Stimulated activated CD4-positive, alpha-beta T cell treated with anti-CD3 and anti-CD28 coated beads, Interleukin-1b, Interleukin-23, amount 100 ng/mL, for 48 hours (primary cell): ENCODE data around the gene FASTKD3.
A peak's percentile ranks its signal among the peaks of the same experiment; 100 is the strongest.
"Not testable (repeated sequence)": the region's sequence is repeated elsewhere in the genome, so short reads cannot be mapped to it uniquely, and the experiment has no call there.

Source experiments
- DNase-seq: peaks from one replicate; pipeline ENCODE4 v3.0.0-alpha.2; 2020

The FASTKD3 gene

GRCh38 chr5:7868773-7869473 lies at the start of gene FASTKD3, which contains the start of gene MTRR:
Gene FASTKD3 (minus strand): TSS chr5:7869031. CDS start chr5:7868083, 948 bp downstream.
Gene MTRR (plus strand): TSS chr5:7869148. CDS start chr5:7870795, 1,647 bp downstream.
- peak; percentile 89 for DNase-seq

DNA sequence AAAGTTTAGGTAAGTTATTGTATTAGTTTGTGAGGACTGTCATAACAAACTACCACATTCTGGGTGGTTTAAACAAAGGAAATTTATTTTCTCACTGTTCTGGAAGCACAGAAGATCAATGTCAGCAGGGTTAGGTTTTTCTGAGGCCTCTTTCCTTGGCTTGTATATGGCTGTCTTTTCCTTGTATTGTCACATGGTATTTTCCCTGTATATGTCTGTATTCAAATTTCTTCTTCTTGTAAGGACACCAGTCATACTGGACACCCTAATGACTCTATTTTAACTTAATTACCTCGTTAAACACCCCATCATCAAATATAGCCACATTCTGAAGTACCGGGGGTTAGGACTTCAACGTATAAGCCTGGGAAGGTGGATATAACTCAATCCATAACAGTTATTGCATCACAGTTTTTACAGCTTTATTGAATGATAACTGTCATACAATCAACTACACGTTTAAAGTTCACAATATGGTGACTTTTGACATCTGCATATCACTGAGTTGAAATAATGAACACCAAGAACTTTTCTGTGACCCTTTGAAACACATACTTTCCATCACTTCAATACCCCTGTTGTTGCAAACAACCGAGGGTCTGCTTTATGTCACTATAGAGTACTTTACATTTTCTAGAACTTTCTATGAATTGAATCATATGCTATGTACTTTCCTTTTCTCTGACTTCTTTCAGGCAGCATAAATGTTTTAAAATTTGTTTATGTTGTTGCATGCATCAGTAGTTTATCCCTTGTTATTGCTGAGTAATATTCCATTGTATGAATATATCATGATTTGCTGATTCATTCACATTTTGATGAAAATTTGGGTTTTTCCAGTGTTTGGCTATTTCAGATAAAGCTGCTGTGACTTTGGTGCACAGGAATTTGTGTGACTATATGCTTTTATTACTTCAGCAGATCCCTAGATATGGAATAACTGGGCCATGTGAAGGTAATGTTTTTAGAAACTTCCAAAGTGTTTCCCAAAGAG lies 48.6 kb upstream of the FASTKD3 start:
- DNase-seq = no peak

GRCh38 chr5:7916171-7916804 lies 47.5 kb upstream of the FASTKD3 start:
- no peak for DNase-seq

GRCh38 chr5:7911429-7911771 lies 42.6 kb upstream of the FASTKD3 start:
- DNase-seq = not testable (repeated sequence)

DNA sequence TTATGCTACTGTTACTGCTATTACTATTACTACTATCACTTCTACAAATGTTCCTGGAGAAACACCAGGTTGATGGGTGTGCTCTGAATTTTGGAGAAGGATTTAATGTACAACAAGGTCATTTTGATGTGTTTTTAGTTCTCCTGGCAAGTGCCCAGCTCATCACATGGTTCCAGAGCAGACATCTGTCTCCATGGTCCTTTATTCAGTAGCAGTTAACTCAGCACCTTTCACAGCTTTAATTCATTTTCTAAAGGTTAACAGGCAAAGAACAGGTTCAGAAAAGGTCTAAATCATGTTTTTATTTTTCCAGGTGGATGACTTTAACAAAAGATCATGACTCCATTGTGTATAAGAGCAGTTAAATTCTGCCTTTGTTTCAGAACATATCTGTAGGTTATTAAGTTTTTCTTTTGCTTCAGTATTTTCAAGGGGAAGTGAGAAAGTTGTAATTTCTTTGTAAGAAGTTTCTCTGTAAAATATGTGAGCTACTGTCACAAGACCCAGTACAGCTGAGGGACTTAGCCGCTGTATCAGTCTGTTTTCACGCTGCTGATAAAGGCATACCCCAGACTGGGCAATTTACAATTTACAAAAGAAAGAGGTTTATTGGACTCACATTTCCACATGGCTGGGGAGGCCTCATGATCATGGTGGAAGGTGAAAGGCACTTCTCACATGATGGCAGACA lies 42.1 kb upstream of the FASTKD3 start:
- no peak for DNase-seq

- DNase-seq = no peak
These were observed 39.5 kb upstream of the FASTKD3 start for GRCh38 chr5:7908317-7908716.

- DNase-seq = no peak
These were observed 38.8 kb upstream of the FASTKD3 start for GRCh38 chr5:7907612-7908011.

GRCh38 chr5:7904170-7904569 lies 35.3 kb upstream of the FASTKD3 start:
- no peak for DNase-seq

DNA sequence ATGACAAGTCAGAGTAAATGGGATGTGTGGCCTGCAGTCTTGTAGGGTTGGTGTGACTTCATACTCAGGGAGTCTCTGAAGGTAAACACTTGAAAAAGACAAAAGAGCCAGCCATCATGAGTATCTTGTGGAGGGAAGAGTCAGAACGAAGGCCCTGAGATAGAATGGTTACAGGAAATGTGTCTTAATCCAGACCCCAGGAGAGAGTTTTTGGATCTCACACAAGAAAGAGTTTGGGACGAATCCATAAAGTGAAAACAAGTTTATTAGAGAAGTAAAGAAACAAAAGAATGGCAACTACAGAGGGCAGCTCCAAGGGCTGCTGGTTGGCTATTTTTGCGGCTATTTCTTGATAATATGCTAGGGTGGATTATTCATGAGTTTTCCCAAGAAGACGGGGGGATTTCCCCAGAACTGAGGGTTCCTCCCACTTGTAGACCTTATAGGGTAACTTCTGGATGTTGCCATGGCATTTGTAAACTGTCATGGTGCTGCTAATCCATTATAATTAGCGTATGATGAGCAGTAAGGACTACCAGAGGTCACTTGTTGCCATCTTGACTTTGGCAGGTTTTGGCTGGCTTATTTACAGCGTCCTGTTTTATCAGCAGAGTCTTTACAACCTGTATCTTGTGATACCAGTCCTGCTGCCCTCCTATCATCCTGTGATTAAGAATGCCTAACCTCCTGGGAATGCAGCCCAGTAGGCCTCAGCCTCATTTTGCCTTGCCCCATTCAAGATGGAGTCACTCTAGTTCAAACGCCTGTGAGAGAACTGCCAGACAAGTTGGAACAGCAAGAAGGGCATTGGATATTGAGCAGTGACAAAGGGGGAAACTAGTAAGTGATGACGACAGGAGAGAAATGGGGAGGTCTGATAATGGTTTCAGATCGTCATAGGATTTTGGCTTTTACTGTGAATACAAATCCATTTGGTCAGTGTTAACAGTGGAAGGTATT lies 34.1 kb upstream of the FASTKD3 start:
- no peak for DNase-seq

DNA sequence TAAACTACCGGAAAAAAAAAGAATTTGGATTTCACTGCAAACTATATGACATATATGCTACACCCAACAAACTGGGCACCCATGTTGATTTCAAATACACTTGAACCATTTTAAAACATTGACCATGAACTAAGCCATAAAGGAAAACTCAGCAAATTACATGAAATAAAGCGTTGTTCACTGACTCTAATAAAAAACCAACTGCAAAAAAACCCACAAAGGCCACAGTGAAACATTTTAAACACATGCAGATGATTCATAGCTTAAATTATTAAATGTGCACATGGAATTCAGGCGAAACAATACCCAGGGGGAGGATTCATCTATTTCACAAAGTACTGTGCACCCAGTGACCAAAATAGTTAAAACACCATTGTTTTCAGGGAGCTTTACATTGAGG lies 33.4 kb upstream of the FASTKD3 start:
- no peak for DNase-seq

DNA sequence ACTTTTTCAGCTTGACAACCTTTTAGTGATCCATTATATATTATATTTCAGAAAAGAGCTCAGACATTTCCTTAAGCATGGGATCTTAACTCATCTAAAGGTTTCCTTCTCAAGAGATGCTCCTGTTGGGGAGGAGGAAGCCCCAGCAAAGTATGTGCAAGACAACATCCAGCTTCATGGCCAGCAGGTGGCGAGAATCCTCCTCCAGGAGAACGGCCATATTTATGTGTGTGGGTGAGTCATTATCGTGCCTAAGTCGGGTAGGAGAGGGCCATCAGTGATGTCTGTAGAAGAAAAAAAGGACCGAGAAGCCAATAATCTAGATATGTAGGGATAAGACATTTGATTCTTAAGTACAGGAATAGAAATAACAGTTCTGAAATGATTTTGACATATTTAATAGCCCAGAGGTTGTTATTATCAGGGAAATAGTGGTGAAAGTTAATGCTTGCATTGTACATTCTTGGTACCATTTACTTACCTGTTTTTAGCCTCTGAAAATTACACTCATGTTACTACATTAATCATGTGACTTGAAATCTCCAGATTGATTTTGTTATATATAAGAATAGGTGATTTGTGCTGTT lies 28.3 kb upstream of the FASTKD3 start:
- DNase-seq = no peak

DNA sequence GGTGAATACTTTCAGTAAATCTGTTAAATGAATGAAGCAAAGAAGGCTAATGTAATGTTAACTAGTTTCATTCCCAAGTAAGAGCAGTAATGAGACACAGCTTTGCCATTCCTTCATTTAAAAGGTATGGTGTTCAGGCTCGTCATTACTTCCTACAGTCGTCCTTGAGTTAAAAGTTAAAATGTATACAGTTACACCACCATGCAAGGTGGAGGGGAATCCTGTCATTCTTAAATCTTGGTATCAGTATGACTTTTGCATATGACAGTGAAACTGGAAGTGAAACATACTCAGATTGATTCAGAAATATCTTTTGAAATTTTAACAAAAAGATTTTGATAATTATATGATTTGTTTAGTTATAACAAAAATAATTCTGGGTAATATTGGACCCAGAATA lies 26.0 kb upstream of the FASTKD3 start:
- DNase-seq = no peak

- DNase-seq = no peak
These were observed 25.6 kb upstream of the FASTKD3 start for GRCh38 chr5:7894439-7894838.

GRCh38 chr5:7888901-7889300 lies 20.1 kb upstream of the FASTKD3 start:
- no peak for DNase-seq

- no peak for DNase-seq
These were observed 18.1 kb upstream of the FASTKD3 start for GRCh38 chr5:7886849-7887475.

DNA sequence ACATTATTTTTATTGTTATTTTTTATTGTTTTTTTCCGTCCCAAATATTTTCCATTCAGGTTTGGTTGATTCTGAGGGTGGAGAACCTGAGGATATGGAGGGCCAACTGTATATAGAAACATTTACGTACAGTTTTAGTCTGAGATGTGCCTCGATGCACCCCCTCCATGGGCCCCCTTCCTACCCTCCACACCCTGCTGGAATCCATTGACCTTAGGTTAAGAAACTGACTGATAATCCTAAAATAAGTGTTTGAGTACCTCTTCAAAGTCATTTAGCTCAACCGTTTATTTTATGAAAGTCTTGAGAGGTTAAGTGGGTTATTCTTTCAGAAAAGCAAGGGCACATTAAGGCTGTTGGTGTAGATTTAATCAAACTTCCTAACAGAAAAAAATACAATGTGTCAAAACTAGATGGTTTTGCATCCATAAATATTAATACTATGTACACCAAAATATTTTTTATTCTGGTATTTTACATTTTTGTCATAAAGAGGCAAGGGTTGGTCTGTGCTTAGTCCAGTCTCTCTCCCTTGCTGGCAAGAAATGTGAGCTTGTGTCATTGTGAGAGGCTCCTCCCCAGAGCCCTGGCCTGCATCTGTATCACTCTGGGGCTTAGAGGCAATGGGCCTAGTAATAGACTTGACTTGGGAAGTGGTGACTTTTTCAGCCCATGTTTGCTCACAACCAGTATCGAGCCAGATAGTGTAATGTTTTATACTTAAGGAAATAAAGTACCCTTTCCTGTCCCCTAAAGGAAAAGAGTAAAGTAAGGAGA lies 15.8 kb upstream of the FASTKD3 start:
- no peak for DNase-seq

GRCh38 chr5:7882926-7883325 lies 14.1 kb upstream of the FASTKD3 start:
- no peak for DNase-seq

- no peak for DNase-seq
These were observed 13.0 kb upstream of the FASTKD3 start for GRCh38 chr5:7881816-7882215.

DNA sequence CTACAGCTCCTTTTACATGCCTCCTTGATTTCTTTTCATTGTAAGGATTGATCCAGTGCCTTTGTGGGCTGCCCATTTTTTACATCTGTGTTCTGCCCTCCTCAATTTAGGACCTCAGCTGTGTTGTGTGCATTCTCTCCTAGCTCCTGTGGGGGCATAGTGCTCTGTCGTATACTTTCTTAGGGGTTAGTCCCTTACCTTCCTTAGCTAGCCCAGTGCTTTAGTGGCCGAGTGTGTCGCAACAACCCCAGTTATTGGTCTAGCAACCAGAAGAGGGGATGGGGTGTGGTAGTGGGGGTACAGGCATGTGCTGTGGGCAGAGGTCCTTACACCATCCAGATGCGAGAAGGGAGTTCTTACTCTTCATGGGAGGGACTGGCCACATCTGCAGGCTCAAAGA lies 12.3 kb upstream of the FASTKD3 start:
- DNase-seq = no peak

DNA sequence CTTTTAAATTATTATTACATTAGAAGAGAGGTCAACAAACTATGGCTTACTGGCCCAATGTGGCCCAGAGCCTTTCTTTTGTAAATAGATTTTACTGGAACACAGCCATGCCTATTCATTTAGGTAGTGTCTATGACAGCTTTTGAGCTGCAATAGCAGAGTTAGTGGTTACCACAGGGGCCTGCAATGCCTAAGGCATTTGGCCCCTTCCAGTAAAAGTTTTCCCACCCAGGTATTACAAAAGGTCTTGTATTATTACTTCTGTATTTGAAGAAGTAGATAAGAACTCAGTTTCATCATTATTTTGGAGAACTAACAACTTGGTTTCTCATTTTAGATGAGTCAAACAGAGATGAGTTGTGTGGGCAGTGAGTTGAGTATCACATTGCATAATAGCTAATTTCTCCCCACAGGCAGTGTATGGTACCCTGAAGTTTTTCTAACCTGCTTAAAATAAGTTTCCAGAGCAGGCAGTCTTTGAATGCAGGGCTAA lies 9.6 kb upstream of the FASTKD3 start:
- DNase-seq = no peak
